Endothelial cell (in vitro differentiated cells): ENCODE data around the gene CALN1. TPM values are rescaled to one million over a fixed set of nuclear protein-coding genes. Genes with fewer than 3 reads are reported as not detected.

Source experiments
- DNase-seq: peaks from one replicate; pipeline ENCODE4 v3.0.0; 2021; ENCODE audit warnings: low spot score
- H3K27ac Mint-ChIP-seq: one replicate; pipeline ENCODE4 v1.8.0; 2021; ENCODE audit warnings: mixed read lengths, inconsistent platforms; ENCODE audit not compliant: unreplicated experiment
- H3K27me3 Mint-ChIP-seq: one replicate; pipeline ENCODE4 v1.8.0; 2021; ENCODE audit warnings: mild to moderate bottlenecking, moderate library complexity, mixed read lengths, inconsistent platforms; ENCODE audit not compliant: unreplicated experiment
- H3K36me3 Mint-ChIP-seq: one replicate; pipeline ENCODE4 v1.8.0; 2021; ENCODE audit warnings: mild to moderate bottlenecking, low read depth, mixed read lengths, inconsistent platforms; ENCODE audit not compliant: unreplicated experiment
- H3K4me1 Mint-ChIP-seq: one replicate; pipeline ENCODE4 v1.8.0; 2021; ENCODE audit warnings: mild to moderate bottlenecking, mixed read lengths, inconsistent platforms; ENCODE audit not compliant: unreplicated experiment
- H3K4me3 Mint-ChIP-seq: one replicate; pipeline ENCODE4 v1.8.0; 2021; ENCODE audit warnings: mild to moderate bottlenecking, mixed read lengths, inconsistent platforms; ENCODE audit not compliant: unreplicated experiment
- H3K9me3 Mint-ChIP-seq: one replicate; pipeline ENCODE4 v1.8.0; 2021; ENCODE audit warnings: mixed read lengths, inconsistent platforms; ENCODE audit not compliant: unreplicated experiment
- CTCF ChIP-seq: fragments of 200-600 bp; sonication (generic); IDR thresholded peaks from one replicate; pipeline ENCODE4 v1.5.0; 2021; ENCODE audit warnings: antibody characterized with exemption; ENCODE audit not compliant: unreplicated experiment
- total RNA-seq: library from RNA; stranded (reverse); fragmentation: NEBNext Ultra II Directional; extraction: Animal tissue kit (Norgen Biotek cat#: 25700); gene quantifications from one replicate; pipeline ENCODE4 v1.2.1, GENCODE V29; 2021; ENCODE audit not compliant: unreplicated experiment

Gene CALN1
- total RNA-seq, 1 donor from 2014 or later, result 1.4 TPM

DNA sequence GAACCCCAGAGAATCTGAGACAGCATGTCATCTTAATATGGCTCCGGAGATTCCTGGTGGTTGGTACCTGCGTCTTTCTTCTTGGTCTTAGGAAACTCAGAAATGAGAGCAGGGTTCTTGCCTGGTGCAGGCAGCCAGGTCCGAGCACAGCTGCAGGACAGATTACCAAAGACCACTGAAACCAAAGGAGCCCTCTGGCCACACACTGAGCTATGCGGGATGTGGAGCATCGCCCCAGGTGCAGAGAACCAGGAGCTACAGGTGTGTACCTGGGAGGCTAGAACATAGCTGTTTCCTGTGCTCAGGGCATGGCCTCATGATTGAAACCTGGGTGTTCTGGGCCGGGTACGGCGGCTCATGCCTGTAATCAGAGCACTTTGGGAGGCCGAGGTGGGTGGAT, 635.4 kb downstream of the CALN1 start:
- peaks cover 1% of the 10 kb centered on the region for H3K27me3 Mint-ChIP-seq
- no peak for DNase-seq
- no peaks in the 10 kb centered on the region for H3K36me3 Mint-ChIP-seq
- H3K4me3 Mint-ChIP-seq, result no peak overlapping the region
- H3K9me3 Mint-ChIP-seq, result peaks cover 3% of the 10 kb centered on the region
- H3K27ac Mint-ChIP-seq, result no peak overlapping the region
- no peak for TF ChIP-seq CTCF
- no peaks in the 10 kb centered on the region for H3K4me1 Mint-ChIP-seq

DNA sequence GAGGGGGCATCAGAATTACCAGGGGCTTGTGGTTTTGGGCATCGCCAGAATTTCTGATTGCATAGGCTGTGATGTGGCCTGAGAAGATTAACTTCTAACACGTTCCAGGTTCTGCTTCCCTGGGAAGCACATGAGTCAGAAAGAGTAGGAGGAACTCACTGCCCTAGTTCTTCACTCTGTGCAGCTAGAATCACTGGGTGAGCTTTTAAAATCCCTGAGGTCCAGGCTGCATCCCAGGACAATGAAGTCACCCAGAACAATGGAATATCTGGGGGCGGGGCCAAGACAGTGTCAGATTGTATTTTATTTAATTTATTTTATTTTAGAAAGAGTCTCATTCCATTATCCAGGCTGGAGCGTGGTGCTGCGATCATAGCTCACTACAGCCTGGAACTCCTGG, 636.5 kb downstream of the CALN1 start:
- Mint-ChIP-seq H3K27me3 (peaks cover 1% of the 10 kb centered on the region), H3K4me1 (no peaks in the 10 kb centered on the region), H3K27ac (no peak overlapping the region), H3K9me3 (peaks cover 3% of the 10 kb centered on the region), H3K4me3 (no peak overlapping the region), H3K36me3 (no peaks in the 10 kb centered on the region)
- DNase-seq, result no peak
- no peak for TF ChIP-seq CTCF

DNA sequence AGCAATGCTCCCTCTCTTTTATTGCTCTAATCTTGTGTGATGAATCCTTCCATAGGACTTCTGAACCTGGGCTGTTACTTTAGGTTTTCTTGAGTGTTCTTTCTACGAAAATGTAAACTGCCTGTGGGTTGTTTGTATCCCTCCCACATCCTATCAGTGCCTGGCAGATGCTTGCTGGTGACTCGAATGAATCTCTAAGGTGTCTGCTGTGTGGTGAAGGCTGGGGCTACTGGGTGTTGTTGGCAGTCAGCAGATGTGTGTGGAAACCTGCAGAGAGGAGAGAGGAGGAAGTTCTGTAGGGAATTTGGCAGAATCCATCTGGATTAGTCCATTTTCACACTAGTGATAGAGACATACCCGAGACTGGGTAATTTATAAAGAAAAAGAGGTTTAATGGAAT, 639.4 kb downstream of the CALN1 start:
- Mint-ChIP-seq H3K27ac (no peak overlapping the region), H3K27me3 (no peaks in the 10 kb centered on the region), H3K36me3 (no peaks in the 10 kb centered on the region), H3K9me3 (peaks cover 3% of the 10 kb centered on the region), H3K4me1 (no peaks in the 10 kb centered on the region), H3K4me3 (no peak overlapping the region)
- no peak for DNase-seq
- no peak for TF ChIP-seq CTCF

DNA sequence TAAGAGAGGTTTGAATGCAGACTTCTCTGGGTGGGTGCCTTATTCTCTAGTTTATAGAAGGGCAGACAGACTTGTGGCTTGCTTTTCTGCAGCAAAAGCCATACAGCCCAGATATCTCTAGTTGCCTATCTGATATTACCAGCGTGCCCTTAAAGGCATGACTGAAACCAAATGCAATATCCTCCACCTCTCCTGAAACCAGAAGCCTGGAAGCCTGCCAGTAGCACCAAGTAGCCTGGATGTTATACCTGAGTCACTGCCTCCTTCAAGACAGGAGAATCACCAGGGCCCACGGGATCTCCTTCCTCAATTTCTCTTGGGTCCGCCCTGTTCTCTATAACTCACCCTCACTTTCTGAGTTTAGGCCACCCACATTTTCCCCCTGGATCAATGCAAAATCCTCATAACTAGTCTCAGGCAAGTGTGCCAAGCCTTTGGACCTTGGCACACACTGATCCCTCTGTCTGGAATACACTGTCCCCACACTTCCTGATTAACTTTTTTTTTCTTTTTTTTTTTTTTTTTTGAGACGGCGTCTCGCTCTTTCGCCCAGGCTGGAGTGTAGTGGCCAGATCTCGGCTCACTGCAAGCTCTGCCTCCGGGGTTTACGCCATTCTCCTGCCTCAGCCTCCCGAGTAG, 641.8 kb downstream of the CALN1 start:
- Mint-ChIP-seq H3K4me3 (no peak overlapping the region), H3K36me3 (no peaks in the 10 kb centered on the region), H3K9me3 (peaks cover 3% of the 10 kb centered on the region), H3K27me3 (no peaks in the 10 kb centered on the region), H3K27ac (no peak overlapping the region), H3K4me1 (no peaks in the 10 kb centered on the region)
- TF ChIP-seq CTCF, result no peak
- no peak for DNase-seq

DNA sequence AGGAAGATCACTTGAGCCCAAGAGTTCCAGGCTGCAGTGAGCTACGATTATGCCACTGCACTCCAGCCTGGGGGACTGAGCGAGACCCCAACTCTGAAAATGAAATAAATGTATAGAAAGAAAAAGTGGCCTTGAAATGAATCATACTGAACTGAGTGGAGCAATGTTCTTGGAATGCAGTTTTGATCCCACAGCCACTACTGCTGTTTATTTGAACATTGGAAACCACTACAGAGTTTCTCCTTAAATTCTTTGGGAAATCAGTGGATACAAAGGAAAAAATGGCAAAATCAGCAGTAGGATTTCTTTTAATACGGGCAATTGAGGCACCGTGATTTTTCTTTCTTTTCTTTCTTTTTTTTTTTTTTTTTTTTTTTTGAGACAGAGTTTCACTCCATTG, 642.8 kb downstream of the CALN1 start:
- H3K36me3 Mint-ChIP-seq, result no peaks in the 10 kb centered on the region
- H3K27ac Mint-ChIP-seq, result no peak overlapping the region
- peaks cover 3% of the 10 kb centered on the region for H3K9me3 Mint-ChIP-seq
- H3K4me3 Mint-ChIP-seq, result no peak overlapping the region
- no peak for TF ChIP-seq CTCF
- no peak for DNase-seq
- H3K4me1 Mint-ChIP-seq, result no peaks in the 10 kb centered on the region
- H3K27me3 Mint-ChIP-seq, result no peaks in the 10 kb centered on the region
